HG02610 (cell line): ENCODE data around the gene ANKRD28.

Experiments used
- ATAC-seq: cut with Tn5 transposase; IDR thresholded peaks from one replicate; pipeline ENCODE4 v1.9.1; 2021; ENCODE audit warnings: mild to moderate bottlenecking, moderate library complexity; ENCODE audit not compliant: unreplicated experiment

Gene ANKRD28

DNA sequence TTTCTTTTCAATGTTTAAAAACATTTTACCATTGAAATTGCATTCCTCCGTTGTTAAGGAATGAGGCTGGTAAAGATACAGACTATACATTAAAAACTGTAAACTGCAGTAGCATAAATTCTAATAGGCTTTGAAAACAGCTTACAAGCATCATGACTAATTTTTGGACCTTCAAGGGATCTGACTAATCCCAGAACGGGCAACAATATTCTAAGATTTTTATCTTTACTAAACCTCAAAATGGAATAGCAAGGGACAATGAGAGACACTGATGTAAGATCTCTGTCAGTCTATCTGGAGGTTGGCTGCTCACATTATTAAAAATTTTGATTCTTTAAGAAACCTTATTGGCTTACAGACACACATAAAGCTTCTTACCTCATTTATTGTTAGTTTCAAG, 121.5 kb downstream of the ANKRD28 start:
- no peak for ATAC-seq

DNA sequence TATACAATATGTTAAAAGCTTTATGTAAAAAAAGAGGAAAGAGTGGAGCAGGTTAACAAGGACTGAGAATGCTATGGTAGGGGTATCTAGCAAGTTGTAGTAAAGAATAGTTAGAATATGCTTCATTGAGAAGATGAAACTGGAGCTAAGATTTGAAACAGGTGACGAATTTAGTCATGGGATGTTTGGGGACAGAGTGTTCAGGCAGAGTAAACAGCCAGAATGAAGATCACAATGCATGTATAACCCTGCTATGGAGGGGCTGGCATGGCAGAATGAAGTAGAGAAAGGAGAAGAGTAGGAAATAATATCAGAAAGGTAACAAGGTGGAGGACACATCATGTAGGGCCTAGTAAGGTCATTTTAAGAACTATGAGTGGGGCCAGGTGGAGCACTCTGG, 124.2 kb downstream of the ANKRD28 start:
- no peak for ATAC-seq

DNA sequence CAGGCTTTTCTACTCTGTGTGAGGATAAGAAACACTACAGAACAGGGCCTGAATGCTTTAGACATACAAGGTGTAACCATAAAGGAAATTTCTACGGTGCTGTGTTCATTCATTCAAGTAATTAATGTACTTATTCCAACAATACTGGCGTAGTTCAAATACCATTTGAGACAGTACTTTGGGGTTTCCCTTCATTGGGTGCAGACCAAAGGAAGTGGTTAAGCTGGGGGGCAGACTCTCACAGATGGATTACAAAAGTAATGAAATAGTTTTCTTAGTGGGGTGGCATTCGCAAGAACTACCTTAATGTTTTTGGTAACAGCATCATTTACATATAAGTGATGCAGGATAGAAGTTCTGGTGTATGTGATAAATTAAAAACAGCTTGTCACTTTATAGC, 130.3 kb downstream of the ANKRD28 start:
- peak; percentile 76 for ATAC-seq

DNA sequence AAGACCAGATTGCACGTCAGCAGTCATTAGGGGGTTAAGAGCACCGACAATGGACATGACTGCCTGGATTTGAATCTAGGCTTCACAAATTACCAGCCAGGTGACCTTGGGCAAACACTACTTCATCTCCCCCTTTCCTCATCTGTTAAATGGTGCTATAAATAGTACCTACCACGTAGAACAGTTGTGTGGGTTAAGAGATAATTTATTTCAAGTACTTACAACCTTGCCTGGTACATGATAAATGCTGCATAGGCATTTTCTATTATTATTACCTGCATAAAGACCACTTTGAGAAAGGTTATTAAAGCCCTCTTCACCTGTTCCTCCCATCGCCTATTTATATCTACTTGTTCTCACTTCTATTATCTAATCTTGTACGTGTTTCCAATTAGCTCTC, 131.5 kb downstream of the ANKRD28 start:
- ATAC-seq: no peak

DNA sequence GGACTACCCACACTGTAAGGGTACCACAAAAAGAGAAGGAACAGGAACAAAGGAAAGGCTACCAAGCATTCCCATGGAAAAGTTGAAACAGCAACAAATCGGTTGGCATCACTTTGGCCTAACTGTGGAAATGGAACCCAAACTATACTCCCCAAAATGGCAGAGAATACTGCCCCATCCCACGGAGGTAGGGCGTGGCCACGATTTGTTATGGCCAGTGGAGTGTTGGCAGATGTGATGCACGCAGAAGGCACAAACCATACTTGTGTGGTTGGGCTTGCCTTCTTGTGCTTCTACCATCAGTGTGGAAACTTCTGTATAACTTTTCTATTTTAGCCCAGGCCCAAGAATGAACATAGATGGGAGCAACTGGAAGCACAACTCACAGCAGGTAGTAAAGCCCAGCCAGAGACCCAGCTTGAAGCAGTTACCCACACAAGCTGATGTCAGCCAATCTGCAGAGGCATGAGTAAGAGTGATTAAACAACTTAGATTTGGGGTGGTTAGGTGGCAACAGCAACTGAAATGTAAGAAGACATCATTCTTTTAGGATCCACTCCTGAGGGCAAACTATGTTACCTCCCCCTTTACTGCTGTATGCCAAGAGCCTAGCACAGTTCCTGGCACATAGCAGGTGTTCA, 132.1 kb downstream of the ANKRD28 start:
- no peak for ATAC-seq

DNA sequence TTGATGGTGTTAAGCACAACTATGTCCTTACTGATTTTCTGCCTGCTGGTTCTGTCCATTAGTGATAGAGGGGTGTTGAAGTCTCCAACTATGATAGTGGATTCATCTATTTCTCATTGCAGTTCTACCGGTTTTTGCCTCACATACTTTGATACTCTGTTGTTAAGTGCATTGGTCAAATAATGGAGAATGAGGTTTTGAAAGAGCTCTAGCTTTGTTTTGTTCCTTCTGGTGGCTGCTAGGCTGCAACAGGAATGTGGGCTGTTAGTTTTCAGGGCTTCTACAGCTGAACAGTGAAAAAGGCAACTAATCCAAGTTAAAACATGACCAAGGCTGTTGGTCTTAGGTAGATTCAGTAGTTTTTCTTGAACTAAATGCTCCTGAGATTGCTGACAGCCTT, 133.6 kb downstream of the ANKRD28 start:
- no peak for ATAC-seq

DNA sequence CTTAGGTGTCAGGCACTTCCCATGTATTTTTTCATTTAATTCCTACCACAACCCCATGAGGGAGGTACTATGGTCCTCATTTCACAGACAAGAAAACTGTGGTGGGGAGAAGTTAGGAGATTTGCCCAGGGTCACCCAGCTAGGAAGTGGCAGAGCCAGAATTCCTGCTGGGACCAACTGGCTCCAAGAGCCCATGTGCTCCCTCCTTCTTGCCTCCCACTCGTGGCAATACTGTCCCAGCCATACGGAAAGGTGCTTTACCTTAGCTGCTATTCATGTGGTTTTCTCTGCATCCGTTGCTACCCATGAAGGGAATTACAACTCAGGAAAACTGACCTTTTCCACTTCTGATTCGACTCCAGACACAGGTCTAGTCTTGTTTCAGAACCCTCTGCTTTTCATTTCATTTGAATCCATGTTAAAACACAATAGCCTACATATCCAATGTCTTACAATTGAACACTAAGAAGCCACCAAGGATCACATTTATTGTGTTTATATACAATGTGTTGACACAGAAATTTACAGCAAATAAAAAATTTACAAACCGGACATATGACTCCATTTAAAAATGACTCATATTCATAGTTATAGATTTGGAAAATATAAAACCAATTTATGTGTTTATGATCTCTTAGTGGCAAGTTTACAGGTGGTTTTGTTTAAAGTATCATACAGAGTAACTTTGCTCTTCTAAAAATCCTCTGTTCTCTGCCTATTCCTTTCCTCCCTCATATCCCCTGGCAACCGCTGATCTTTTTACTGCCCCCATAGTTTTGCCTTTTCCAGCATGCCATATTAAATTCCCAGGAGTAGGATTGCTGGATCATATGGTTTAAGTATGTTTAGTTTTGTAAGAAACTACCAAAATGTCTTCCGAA, 137.5 kb downstream of the ANKRD28 start:
- no peak for ATAC-seq

DNA sequence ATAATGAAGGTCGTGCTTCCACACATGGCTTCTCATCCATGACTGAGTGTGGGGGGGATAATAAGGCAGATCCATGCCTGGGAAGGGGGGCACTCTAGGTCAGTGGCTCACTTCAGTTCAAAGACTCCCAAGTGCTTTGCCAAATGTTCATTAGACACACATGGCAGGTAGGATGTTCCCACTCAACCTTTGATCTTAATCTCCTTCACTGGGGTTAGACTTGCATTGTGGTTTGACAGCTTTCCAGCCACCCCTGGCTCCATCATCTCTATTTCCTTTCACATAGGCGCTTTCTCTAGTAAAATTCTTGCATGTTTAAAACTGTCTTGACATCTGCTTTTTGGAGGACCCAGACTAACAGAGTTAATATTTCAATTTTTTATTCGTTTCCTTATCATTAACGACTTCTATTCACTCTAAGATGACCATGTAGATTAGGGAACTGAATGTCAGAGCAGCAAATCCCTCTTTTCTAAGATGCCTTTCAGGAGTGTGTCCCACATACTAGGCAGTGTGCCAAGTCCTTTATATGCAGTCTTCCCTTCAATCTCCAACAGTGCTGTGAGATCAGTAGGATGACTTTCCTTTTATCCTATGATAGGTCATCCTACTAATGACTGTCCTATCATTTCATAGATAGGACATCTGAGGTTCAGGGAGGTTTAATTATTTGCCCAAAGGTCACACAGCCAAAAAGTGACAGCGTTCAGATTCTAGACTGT, 138.4 kb downstream of the ANKRD28 start:
- ATAC-seq: no peak

DNA sequence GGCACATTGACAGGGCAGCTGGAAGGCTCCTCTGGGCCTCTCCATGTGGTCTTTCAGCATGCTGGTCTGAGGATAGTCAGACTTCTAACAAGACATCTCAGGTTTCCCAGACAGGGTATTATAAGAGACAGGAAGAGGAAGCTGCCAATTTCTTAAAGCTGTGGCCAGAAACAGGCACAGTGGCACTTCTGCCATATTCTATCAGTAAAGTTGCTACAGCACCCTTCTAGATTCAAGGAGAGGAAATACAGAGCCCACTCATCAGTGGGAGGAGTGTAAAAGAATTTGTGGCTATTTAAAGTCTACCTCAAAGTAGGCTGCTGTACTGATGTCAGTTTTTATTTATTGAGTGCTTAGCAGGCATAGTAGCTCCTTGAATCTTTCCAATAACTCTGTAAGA, 140.8 kb downstream of the ANKRD28 start:
- ATAC-seq: no peak

DNA sequence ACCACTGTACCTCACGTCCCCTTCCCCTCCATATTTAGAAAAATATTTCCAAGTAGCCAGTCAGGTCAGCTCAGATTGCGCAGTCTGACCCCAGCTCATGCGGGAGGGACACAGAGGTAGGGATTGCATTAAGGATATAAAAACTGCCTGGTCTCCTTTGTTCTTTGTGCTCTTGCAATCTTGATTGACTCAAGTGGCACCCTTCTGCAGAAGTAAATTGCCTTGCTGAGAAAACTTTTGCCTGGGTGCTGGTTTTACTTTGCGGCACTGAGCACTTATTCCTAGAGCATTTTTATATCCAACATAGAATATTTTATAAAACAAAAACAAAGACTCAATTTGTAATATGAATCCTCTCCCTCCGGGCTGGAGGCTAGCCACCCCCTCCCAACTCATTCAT, 141.4 kb downstream of the ANKRD28 start:
- ATAC-seq: no peak

DNA sequence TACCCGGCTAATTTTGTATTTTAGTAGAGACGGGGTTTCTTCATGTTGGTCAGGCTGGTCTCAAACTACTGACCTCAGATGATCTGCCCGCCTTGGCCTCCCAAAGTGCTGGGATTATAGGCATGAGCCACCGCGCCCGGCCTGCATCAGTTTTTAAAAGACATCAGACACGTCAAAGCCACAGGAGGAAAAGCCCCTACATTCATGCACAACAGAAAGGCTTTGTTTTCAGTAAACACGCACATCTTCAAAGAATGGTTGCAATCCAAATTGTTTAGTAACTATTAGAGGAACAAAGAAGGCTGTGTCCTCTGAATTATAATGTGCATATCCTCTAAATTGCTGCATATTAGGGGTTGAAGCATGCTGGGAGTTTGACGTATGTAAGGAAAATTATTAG, 142.9 kb downstream of the ANKRD28 start:
- no peak for ATAC-seq

DNA sequence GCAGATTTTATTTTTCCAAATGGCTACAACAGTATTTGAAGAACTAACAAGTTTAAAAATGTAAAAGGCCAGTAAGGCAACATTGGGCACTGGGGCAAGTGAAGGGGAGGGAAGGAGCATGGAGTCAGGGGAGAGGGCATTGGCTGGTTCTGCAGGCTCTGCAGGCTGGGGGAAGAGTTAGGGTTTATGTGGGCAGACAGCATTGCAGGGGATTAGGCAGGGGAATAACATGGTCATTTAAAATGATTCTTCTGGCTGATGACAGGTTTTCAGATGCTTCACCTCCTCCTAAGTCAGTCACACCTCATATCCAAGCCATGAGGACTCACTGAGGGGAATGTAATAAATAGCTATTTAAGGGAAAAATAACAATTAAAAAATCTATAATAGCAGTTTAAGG, 143.7 kb downstream of the ANKRD28 start:
- ATAC-seq: no peak

DNA sequence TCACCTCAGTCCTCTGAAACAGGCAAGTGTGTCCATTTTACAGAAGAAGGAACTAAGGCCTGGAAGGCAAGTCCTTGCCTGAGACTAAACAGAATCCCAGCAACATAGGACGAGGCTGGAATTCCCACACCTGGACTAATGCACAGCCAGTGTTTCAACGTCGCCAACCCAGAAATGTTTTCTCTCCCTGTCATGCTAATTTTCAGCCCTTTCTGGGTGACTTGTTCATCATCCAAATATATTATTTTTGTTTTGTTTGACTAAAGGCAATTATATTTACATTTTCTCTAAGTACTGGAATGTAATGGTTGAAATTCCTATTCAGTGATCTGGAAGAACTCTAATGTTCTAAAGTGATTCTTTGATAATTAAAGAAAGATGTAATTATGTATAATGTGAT, 144.5 kb downstream of the ANKRD28 start:
- no peak for ATAC-seq

DNA sequence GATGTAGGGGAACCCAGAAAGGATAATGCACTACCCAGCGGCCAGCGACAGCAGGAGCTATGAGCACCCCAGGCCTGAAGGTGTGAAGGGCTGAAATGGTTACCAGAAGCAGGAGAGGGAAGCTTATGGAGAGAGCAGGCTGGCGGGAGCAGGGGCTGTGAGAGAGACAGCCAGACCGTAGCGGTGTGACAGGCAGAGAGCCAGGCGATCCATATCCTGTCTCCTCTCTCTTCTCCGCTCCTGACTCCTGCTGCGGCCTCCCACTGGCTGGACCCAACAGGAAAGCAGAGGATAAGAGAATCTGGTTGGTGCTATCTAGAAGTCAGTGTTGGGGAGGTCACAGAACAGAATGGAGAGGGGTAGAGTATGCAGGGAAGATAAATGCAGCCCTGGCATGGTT, 146.4 kb downstream of the ANKRD28 start:
- no peak for ATAC-seq

DNA sequence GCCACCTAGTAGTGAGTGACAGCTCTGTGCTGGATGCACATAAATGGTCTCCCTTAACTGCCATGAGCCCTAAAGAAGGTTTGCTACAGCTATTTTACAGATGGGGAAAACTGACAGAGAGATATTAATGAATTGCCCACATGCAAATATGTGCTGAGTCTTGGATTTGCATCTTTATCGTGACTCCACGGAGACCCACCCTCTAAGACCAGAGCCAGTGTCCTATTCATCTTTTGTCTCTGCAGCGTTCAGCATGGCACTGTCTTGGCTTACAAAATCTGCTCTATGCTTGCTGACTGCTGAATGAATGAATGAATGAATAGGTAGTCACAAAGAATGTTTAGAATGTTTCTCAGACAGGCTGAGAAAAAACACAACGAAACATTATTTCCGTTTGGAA, 147.9 kb downstream of the ANKRD28 start:
- no peak for ATAC-seq

DNA sequence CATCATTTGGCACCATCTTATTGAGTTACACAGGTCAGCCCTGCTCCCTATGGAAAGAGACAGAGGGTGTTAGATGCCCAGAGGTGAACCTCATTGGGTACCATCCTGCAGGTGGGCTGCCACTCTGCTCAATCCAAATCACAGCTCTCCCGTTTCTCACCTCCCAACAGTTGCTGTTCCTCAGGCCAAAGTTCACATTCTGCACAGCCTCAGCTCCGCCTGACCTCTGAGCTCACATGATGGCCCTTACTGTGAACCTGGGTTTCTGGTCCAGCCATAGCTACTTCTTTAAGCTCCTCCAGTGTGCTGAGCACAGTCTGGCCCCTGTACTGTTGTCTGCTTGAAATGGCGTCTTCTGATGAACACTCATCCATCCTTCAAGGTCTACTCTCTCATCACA, 148.4 kb downstream of the ANKRD28 start:
- ATAC-seq: no peak

DNA sequence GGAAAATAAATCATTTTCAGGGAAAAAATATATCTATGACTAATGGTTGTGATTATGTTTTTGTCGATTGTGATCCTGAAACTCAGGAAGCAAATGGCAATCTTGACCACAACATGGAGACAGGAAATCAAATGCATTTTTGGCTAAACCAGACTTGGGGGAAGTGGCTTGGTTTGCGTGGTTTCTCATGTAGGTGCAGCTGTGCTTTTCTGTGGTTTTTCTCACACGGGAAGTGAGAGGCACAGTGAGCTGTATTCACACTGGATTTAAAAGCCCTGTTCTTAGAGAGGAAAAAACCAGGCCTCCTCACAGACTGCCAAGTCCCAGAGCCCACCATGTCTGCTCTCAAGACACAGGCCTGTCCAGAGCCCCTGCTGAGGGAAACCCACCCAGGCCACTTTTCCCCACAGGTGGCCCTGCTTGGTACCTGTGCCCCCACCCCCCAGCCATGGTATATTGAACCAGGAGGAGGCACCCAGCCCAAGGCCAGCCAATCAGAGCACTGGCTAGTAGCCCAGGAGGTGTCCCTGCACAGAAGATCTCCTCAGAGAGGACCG, 150.1 kb downstream of the ANKRD28 start:
- ATAC-seq: peak; percentile 90

DNA sequence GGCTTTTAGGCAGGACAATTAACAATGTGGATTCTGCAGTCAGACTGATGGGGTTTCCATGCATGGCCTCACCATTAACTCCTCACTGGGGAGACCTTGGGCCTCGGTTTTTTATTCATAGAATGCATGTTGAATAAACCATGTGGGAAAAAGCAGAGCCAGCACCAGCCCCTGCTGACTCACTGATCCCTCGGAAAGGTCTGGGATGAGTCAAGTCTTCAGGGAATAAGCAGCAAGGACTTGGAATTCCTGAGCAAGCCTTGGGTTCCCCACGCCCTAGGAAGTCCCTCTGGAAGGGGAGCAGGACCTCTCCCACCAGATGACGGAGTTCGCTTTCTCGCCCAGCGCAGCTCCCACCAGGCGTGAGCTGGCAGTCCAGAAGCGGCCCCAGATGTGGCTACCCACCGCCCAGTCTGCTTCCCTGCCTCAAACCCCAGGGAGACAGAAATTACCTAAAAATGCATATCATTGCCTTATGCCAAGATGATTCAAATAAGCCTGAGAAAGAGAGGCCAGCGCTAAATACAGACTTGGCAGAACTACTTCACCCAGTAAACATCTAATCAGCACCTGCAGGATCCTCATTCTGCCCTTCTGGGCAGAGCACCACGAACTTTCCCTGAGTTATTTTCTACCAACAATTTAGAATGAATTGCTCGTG, 150.8 kb downstream of the ANKRD28 start:
- peak; percentile 27 for ATAC-seq

DNA sequence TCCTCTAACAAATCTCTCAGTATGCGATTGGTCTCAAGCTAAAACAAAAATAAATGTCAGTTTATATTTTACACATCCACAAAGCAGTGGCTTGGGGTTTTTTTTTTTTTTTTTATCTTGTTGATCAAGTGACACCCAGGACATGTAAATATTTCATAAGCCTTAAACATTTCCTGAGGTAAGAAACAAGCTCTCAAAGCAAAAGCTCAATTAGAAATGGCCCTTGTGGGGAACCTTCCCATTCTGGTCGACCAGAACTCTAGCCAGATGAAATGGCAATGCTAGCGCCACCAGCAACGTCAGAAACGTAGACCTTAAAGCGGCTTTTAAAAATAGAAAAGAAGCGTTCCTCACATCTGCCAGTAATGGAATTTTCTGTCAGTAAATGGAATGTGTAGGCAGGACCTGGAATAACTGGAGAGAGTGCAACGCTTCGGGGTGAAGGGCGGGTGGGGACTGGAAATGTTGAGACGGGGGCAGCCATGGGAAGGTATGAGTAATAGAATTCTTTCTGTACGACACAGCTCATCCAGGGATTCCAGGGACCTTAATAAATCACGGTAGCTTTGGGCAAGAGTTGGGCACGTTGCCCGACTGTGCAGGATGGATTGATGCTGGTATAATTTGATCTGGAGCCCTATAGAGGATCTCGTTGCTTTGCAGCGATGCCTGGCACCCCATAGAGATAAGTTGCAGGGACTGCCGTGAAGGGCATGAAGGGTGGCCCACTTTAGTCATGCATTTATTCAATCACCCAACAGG, 151.9 kb downstream of the ANKRD28 start:
- ATAC-seq: no peak

DNA sequence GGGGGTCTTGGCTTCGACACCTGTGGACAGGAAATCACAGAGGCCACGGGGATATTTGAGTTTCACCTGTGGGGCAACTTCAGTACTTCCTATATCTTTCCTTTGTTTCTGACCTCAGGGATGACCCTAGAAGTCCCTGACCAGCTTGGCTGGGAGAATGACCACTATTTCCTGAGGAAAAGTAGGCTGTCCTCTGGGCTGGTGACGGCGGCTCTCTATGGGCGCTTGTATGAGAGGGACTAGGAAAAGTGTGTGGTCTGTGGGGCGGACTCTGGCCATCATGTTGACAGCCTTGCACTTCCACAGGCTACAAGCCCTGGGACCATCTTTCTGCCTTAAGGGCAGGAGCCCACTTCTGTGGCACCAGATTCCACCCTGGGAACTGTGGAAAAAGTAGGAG, 152.5 kb downstream of the ANKRD28 start:
- ATAC-seq: no peak
